Loucy (cell line): ENCODE results near the gene TMEM54.

ENCODE experiments used
- H2AFZ ChIP-seq: fragments of 200-600 bp; sonication (generic); 2 replicates; pipeline ENCODE4 v1.6.0; 2016; ENCODE audit warnings: antibody characterized with exemption, mild to moderate bottlenecking, low read length, moderate library complexity
- H3F3A ChIP-seq: fragments of 200-600 bp; 2 replicates; pipeline ENCODE4 v1.6.0; 2016; ENCODE audit warnings: antibody characterized with exemption, low read depth, mild to moderate bottlenecking
- H3K27me3 ChIP-seq: fragments of 200-600 bp; sonication (generic); 2 replicates; pipeline ENCODE4 v1.6.1; 2014; ENCODE audit warnings: low read length, mild to moderate bottlenecking; ENCODE audit not compliant: insufficient read depth, poor library complexity, severe bottlenecking
- H3K36me3 ChIP-seq: fragments of 200-600 bp; sonication (generic); 2 replicates; pipeline ENCODE4 v1.6.1; 2016; ENCODE audit warnings: low read length; ENCODE audit not compliant: insufficient read depth
- H3K4me1 ChIP-seq: fragments of 200-600 bp; sonication (generic); 2 replicates; pipeline ENCODE4 v1.5.1; 2014; ENCODE audit warnings: low read length, mild to moderate bottlenecking; ENCODE audit not compliant: insufficient read depth, poor library complexity, severe bottlenecking
- H3K4me2 ChIP-seq: fragments of 200-600 bp; sonication (generic); 2 replicates; pipeline ENCODE4 v1.6.0; 2014; ENCODE audit warnings: antibody characterized with exemption, low read length, low read depth, mild to moderate bottlenecking; ENCODE audit not compliant: poor library complexity, severe bottlenecking
- H3K4me3 ChIP-seq: fragments of 200-600 bp; sonication (generic); 2 replicates; pipeline ENCODE4 v1.5.1; 2014; ENCODE audit warnings: low read length, mild to moderate bottlenecking, mixed read lengths; ENCODE audit not compliant: poor library complexity, severe bottlenecking
- H3K79me2 ChIP-seq: fragments of 200-600 bp; sonication (generic); 2 replicates; pipeline ENCODE4 v1.6.1; 2014; ENCODE audit warnings: low read length; ENCODE audit not compliant: insufficient read depth
- H3K9ac ChIP-seq: fragments of 200-600 bp; sonication (generic); 2 replicates; pipeline ENCODE4 v1.6.0; 2014; ENCODE audit warnings: mild to moderate bottlenecking, low read depth, low read length, moderate library complexity; ENCODE audit not compliant: poor library complexity, severe bottlenecking
- H3K9me2 ChIP-seq: fragments of 200-600 bp; sonication (generic); replicated peaks from 2 replicates; pipeline ENCODE4 v1.6.1; 2016; ENCODE audit warnings: low read depth, low read length, mixed read lengths
- H3K9me3 ChIP-seq: fragments of 200-600 bp; sonication (generic); 2 replicates; pipeline ENCODE4 v1.6.1; 2014; ENCODE audit warnings: mild to moderate bottlenecking, antibody characterized with exemption, low read length, low read depth; ENCODE audit not compliant: insufficient read depth
- H4K20me1 ChIP-seq: fragments of 200-600 bp; sonication (generic); 2 replicates; pipeline ENCODE4 v1.6.0; 2014; ENCODE audit warnings: antibody characterized with exemption, low read length, mild to moderate bottlenecking; ENCODE audit not compliant: insufficient read depth, poor library complexity, severe bottlenecking
- CTCF ChIP-seq: fragments of 200-600 bp; sonication (generic); conservative IDR thresholded peaks from 2 replicates; pipeline ENCODE4 v1.5.1; 2014; ENCODE audit warnings: mild to moderate bottlenecking, antibody characterized with exemption, low read length
- EZH2phosphoT487 ChIP-seq: fragments of 200-600 bp; IDR thresholded peaks from 2 replicates; pipeline ENCODE4 v1.6.1; 2018; ENCODE audit warnings: antibody characterized with exemption, mild to moderate bottlenecking, moderate library complexity, borderline replicate concordance

The TMEM54 gene

GRCh38 chr1:32886004-32886827 lies 15.0 kb downstream of the TMEM54 start, which contains the start of gene HPCA:
Gene HPCA, plus strand, starts transcription at chr1:32886491. Its CDS starts 2,408 bp downstream, at chr1:32888899.
- Histone ChIP-seq H3K9me2 (no peaks in the 10 kb centered on the region), H3K27me3 (no peaks in the 10 kb centered on the region), H4K20me1 (no peaks in the 10 kb centered on the region), H3F3A (no peaks in the 10 kb centered on the region), H3K9me3 (no peaks in the 10 kb centered on the region), H3K4me3 (no peak within 1 kb of the TSS), H3K79me2 (no peaks in the 10 kb centered on the region), H3K4me2 (no peak within 1 kb of the TSS), H3K9ac (no peak within 1 kb of the TSS), H3K4me1 (no peaks in the 10 kb centered on the region), H3K36me3 (no peaks in the 10 kb centered on the region), H2AFZ (no peak within 1 kb of the TSS)
- TF ChIP-seq CTCF (no peak), EZH2phosphoT487 (no peak)

GRCh38 chr1:32885676-32886003 lies 15.5 kb downstream of the TMEM54 start:
- no peaks in the 10 kb centered on the region for H3K9me2 ChIP-seq
- no peaks in the 10 kb centered on the region for H3K9me3 ChIP-seq
- H3K36me3 ChIP-seq, result no peaks in the 10 kb centered on the region
- H3K27me3 ChIP-seq, result no peaks in the 10 kb centered on the region
- H3K79me2 ChIP-seq, result no peaks in the 10 kb centered on the region
- no peak overlapping the region for H3K4me2 ChIP-seq
- no peak overlapping the region for H2AFZ ChIP-seq
- no peak overlapping the region for H3K4me3 ChIP-seq
- no peaks in the 10 kb centered on the region for H4K20me1 ChIP-seq
- no peaks in the 10 kb centered on the region for H3K4me1 ChIP-seq
- TF ChIP-seq CTCF (no peak), EZH2phosphoT487 (no peak)
- no peaks in the 10 kb centered on the region for H3F3A ChIP-seq
- no peak overlapping the region for H3K9ac ChIP-seq

- TF ChIP-seq EZH2phosphoT487, result no peak
- no peak overlapping the region for H3K4me2 ChIP-seq
- H3F3A ChIP-seq, result no peaks in the 10 kb centered on the region
- no peak overlapping the region for H3K4me3 ChIP-seq
- no peak overlapping the region for H2AFZ ChIP-seq
- H3K9ac ChIP-seq, result no peak overlapping the region
- H3K79me2 ChIP-seq, result no peaks in the 10 kb centered on the region
- no peaks in the 10 kb centered on the region for H3K9me2 ChIP-seq
- no peaks in the 10 kb centered on the region for H3K4me1 ChIP-seq
- no peaks in the 10 kb centered on the region for H3K36me3 ChIP-seq
- H3K9me3 ChIP-seq, result no peaks in the 10 kb centered on the region
- H4K20me1 ChIP-seq, result no peaks in the 10 kb centered on the region
- H3K27me3 ChIP-seq, result no peaks in the 10 kb centered on the region
Measured at GRCh38 chr1:32884726-32885125, 16.5 kb downstream of the TMEM54 start.

- H2AFZ ChIP-seq, result no peak overlapping the region
- no peaks in the 10 kb centered on the region for H3F3A ChIP-seq
- no peaks in the 10 kb centered on the region for H3K4me1 ChIP-seq
- H3K9ac ChIP-seq, result no peak overlapping the region
- no peak overlapping the region for H3K4me2 ChIP-seq
- no peak for TF ChIP-seq EZH2phosphoT487
- TF ChIP-seq CTCF, result no peak
- H3K36me3 ChIP-seq, result no peaks in the 10 kb centered on the region
- no peak overlapping the region for H3K4me3 ChIP-seq
- no peaks in the 10 kb centered on the region for H3K9me2 ChIP-seq
- no peaks in the 10 kb centered on the region for H3K9me3 ChIP-seq
- no peaks in the 10 kb centered on the region for H3K79me2 ChIP-seq
- H3K27me3 ChIP-seq, result no peaks in the 10 kb centered on the region
- no peaks in the 10 kb centered on the region for H4K20me1 ChIP-seq
Measured at GRCh38 chr1:32884032-32884372, 17.2 kb downstream of the TMEM54 start.
